Epidermal melanocyte (primary cell): ENCODE results near the gene CCNL2.

Experiments used
- DNase-seq: peaks from one replicate; pipeline ENCODE4 v3.0.0; 2011; ENCODE audit warnings: low spot score; ENCODE audit not compliant: insufficient read length

Gene CCNL2

GRCh38 chr1:1356796-1357401 is 42.2 kb downstream of the CCNL2 start:
- DNase-seq = no peak

GRCh38 chr1:1356166-1356795 is 42.9 kb downstream of the CCNL2 start:
- no peak for DNase-seq

- DNase-seq = no peak
Observed at GRCh38 chr1:1355416-1355815, 43.7 kb downstream of the CCNL2 start.

GRCh38 chr1:1354271-1355247 is 44.6 kb downstream of the CCNL2 start:
- no peak for DNase-seq

- no peak for DNase-seq
Observed at GRCh38 chr1:1353389-1354151, 45.6 kb downstream of the CCNL2 start.

- DNase-seq = no peak
Observed at GRCh38 chr1:1352786-1353388, 46.2 kb downstream of the CCNL2 start.

- no peak for DNase-seq
Observed at GRCh38 chr1:1351511-1352427, 47.4 kb downstream of the CCNL2 start.

- DNase-seq = peak; percentile 88
Observed at GRCh38 chr1:1349256-1350012, 49.7 kb downstream of the CCNL2 start, which contains the start of gene DVL1. DVL1 (minus strand) TSS chr1:1349418; CDS start chr1:1349065, 353 bp downstream.

- no peak for DNase-seq
Observed at GRCh38 chr1:1348420-1349255, 50.5 kb downstream of the CCNL2 start.

GRCh38 chr1:1347663-1348419 is 51.3 kb downstream of the CCNL2 start:
- no peak for DNase-seq

- DNase-seq = no peak
Observed at GRCh38 chr1:1347026-1347595, 52.0 kb downstream of the CCNL2 start.

- DNase-seq = no peak
Observed at GRCh38 chr1:1346501-1346890, 52.6 kb downstream of the CCNL2 start.

GRCh38 chr1:1345860-1346500 is 53.2 kb downstream of the CCNL2 start:
- DNase-seq = no peak

GRCh38 chr1:1345384-1345783 is 53.8 kb downstream of the CCNL2 start:
- no peak for DNase-seq

- DNase-seq = no peak
Observed at GRCh38 chr1:1344655-1345361, 54.3 kb downstream of the CCNL2 start.

GRCh38 chr1:1343811-1344421 is 55.2 kb downstream of the CCNL2 start:
- no peak for DNase-seq
